MM.1S (cell line): ENCODE measurements around the gene RPL14.

Experiments used
- DNase-seq: peaks from one replicate; pipeline ENCODE4 v3.0.0-alpha.2; 2015
- H2AFZ ChIP-seq: fragments of 300-600 bp; sonication (generic); 2 replicates; pipeline ENCODE4 v1.6.0; 2016; ENCODE audit warnings: antibody characterized with exemption, low read length
- H3F3A ChIP-seq: fragments of 300-600 bp; sonication (generic); 2 replicates; pipeline ENCODE4 v1.6.1; 2016; ENCODE audit warnings: mild to moderate bottlenecking, antibody characterized with exemption, low read length, moderate library complexity, mixed read lengths; ENCODE audit not compliant: insufficient read depth
- H3K27ac ChIP-seq: fragments of 300-600 bp; sonication (generic); 2 replicates; pipeline ENCODE4 v1.5.1; 2016; ENCODE audit warnings: mild to moderate bottlenecking, low read length
- H3K27me3 ChIP-seq: fragments of 300-600 bp; sonication (generic); replicated peaks from 2 replicates; pipeline ENCODE4 v1.6.0; 2016; ENCODE audit warnings: low read length; ENCODE audit not compliant: insufficient read depth
- H3K36me3 ChIP-seq: fragments of 300-600 bp; sonication (generic); replicated peaks from 2 replicates; pipeline ENCODE4 v1.6.1; 2016; ENCODE audit warnings: mild to moderate bottlenecking, low read length, mixed read lengths; ENCODE audit not compliant: insufficient read depth
- H3K4me1 ChIP-seq: fragments of 300-600 bp; sonication (generic); 2 replicates; pipeline ENCODE4 v1.6.1; 2016; ENCODE audit warnings: low read length, mixed read lengths
- H3K4me2 ChIP-seq: fragments of 300-600 bp; sonication (generic); 2 replicates; pipeline ENCODE4 v1.6.0; 2016; ENCODE audit warnings: low read depth, low read length
- H3K4me3 ChIP-seq: fragments of 300-600 bp; sonication (generic); 2 replicates; pipeline ENCODE4 v1.5.1; 2016; ENCODE audit warnings: low read length, mixed read lengths
- H3K79me2 ChIP-seq: fragments of 300-600 bp; sonication (generic); 2 replicates; pipeline ENCODE4 v1.6.1; 2016; ENCODE audit warnings: mixed run types, low read length, mixed read lengths
- H3K9ac ChIP-seq: fragments of 300-600 bp; sonication (generic); 2 replicates; pipeline ENCODE4 v1.6.1; 2016; ENCODE audit warnings: low read length, mixed read lengths
- H3K9me2 ChIP-seq: fragments of 300-600 bp; sonication (generic); replicated peaks from 2 replicates; pipeline ENCODE4 v1.6.1; 2016; ENCODE audit warnings: mild to moderate bottlenecking, low read length, mixed read lengths; ENCODE audit not compliant: insufficient read depth
- H3K9me3 ChIP-seq: fragments of 300-600 bp; sonication (generic); replicated peaks from 2 replicates; pipeline ENCODE4 v1.6.1; 2016; ENCODE audit warnings: mild to moderate bottlenecking, low read length, mixed read lengths; ENCODE audit not compliant: insufficient read depth
- H4K20me1 ChIP-seq: fragments of 300-600 bp; sonication (generic); 2 replicates; pipeline ENCODE4 v1.6.1; 2016; ENCODE audit warnings: mild to moderate bottlenecking, low read length, moderate library complexity, mixed read lengths; ENCODE audit not compliant: insufficient read depth
- CTCF ChIP-seq: fragments of 300-600 bp; sonication (generic); IDR thresholded peaks from 2 replicates; pipeline ENCODE4 v1.5.1; 2016; ENCODE audit warnings: antibody characterized with exemption, low read length, mixed read lengths
- EZH2 ChIP-seq: fragments of 300-600 bp; sonication (generic); optimal IDR thresholded peaks from 2 replicates; pipeline ENCODE3; 2017; ENCODE audit warnings: low read depth, mild to moderate bottlenecking, antibody characterized with exemption, low read length, mixed read lengths
- EZH2phosphoT487 ChIP-seq: fragments of 300-600 bp; sonication (generic); IDR thresholded peaks from 2 replicates; pipeline ENCODE4 v1.6.1; 2018; ENCODE audit warnings: antibody characterized with exemption, low read length

RPL14 gene

GRCh38 chr3:40437889-40438288 lies 19.2 kb upstream of the RPL14 start:
- no peak for DNase-seq
- H3K27ac ChIP-seq: no peak overlapping the region
- H3K9ac ChIP-seq: no peak overlapping the region
- TF ChIP-seq CTCF: no peak
- H3K36me3 ChIP-seq: no peaks in the 10 kb centered on the region
- no peak overlapping the region for H3K4me3 ChIP-seq
- no peaks in the 10 kb centered on the region for H3K4me1 ChIP-seq
- H3K9me3 ChIP-seq: no peaks in the 10 kb centered on the region
- no peaks in the 10 kb centered on the region for H4K20me1 ChIP-seq
- no peaks in the 10 kb centered on the region for H3K27me3 ChIP-seq
- H3K79me2 ChIP-seq: no peaks in the 10 kb centered on the region
- no peak overlapping the region for H2AFZ ChIP-seq
- no peak overlapping the region for H3K4me2 ChIP-seq
- no peaks in the 10 kb centered on the region for H3F3A ChIP-seq
- no peaks in the 10 kb centered on the region for H3K9me2 ChIP-seq

- no peak for TF ChIP-seq EZH2phosphoT487
- no peak for TF ChIP-seq CTCF
- TF ChIP-seq EZH2: no peak
- Histone ChIP-seq H3K4me3 (no peak overlapping the region), H3K27me3 (no peaks in the 10 kb centered on the region), H3K79me2 (no peaks in the 10 kb centered on the region), H2AFZ (no peak overlapping the region), H3K36me3 (no peaks in the 10 kb centered on the region), H3K9me2 (no peaks in the 10 kb centered on the region), H3F3A (no peaks in the 10 kb centered on the region), H3K9ac (no peak overlapping the region), H3K9me3 (no peaks in the 10 kb centered on the region), H3K4me2 (no peak overlapping the region), H3K27ac (no peak overlapping the region), H3K4me1 (no peaks in the 10 kb centered on the region), H4K20me1 (no peaks in the 10 kb centered on the region)
- DNase-seq: no peak
Measured at GRCh38 chr3:40445062-40445461, 12.1 kb upstream of the RPL14 start.

- Histone ChIP-seq H3K36me3 (no peaks in the 10 kb centered on the region), H3K4me2 (no peak overlapping the region), H3K79me2 (no peaks in the 10 kb centered on the region), H3K9me3 (no peaks in the 10 kb centered on the region), H3F3A (no peaks in the 10 kb centered on the region), H3K4me3 (no peak overlapping the region), H3K27ac (no peak overlapping the region), H3K4me1 (no peaks in the 10 kb centered on the region), H2AFZ (no peak overlapping the region), H3K9ac (no peak overlapping the region), H3K9me2 (no peaks in the 10 kb centered on the region), H4K20me1 (no peaks in the 10 kb centered on the region), H3K27me3 (no peaks in the 10 kb centered on the region)
- DNase-seq: no peak
- TF ChIP-seq EZH2phosphoT487 (no peak), CTCF (no peak)
Measured at GRCh38 chr3:40445880-40446279, 11.3 kb upstream of the RPL14 start.

- peaks cover 7% of the 10 kb centered on the region; the same call in 1 of the 2 replicates for H3K4me1 ChIP-seq
- H3K27me3 ChIP-seq: no peaks in the 10 kb centered on the region
- H3K4me2 ChIP-seq: no peak overlapping the region
- H3K9ac ChIP-seq: no peak overlapping the region
- no peaks in the 10 kb centered on the region for H3K79me2 ChIP-seq
- no peak overlapping the region for H3K4me3 ChIP-seq
- H3F3A ChIP-seq: no peaks in the 10 kb centered on the region
- H2AFZ ChIP-seq: no peak overlapping the region
- H3K9me3 ChIP-seq: no peaks in the 10 kb centered on the region
- H3K27ac ChIP-seq: no peak overlapping the region
- no peaks in the 10 kb centered on the region for H4K20me1 ChIP-seq
- H3K9me2 ChIP-seq: no peaks in the 10 kb centered on the region
- no peaks in the 10 kb centered on the region for H3K36me3 ChIP-seq
- DNase-seq: no peak
- TF ChIP-seq CTCF (no peak), EZH2phosphoT487 (no peak), EZH2 (no peak)
Measured at GRCh38 chr3:40450438-40450837, 6.7 kb upstream of the RPL14 start.
